GM18517 (cell line): Measurements from ENCODE around the gene PLCB1.
"Not testable (repeated sequence)": the region's sequence is repeated elsewhere in the genome, so short reads cannot be mapped to it uniquely, and the experiment has no call there.

Experiments
- ATAC-seq: cut with Tn5 transposase; IDR thresholded peaks from one replicate; pipeline ENCODE4 v1.9.1; 2021; ENCODE audit warnings: mild to moderate bottlenecking, moderate library complexity; ENCODE audit not compliant: unreplicated experiment

Gene PLCB1

GRCh38 chr20:8432435-8433148 lies 300.5 kb downstream of the PLCB1 start:
- no peak for ATAC-seq

- no peak for ATAC-seq
These were observed 301.2 kb downstream of the PLCB1 start for GRCh38 chr20:8433291-8433690.

DNA sequence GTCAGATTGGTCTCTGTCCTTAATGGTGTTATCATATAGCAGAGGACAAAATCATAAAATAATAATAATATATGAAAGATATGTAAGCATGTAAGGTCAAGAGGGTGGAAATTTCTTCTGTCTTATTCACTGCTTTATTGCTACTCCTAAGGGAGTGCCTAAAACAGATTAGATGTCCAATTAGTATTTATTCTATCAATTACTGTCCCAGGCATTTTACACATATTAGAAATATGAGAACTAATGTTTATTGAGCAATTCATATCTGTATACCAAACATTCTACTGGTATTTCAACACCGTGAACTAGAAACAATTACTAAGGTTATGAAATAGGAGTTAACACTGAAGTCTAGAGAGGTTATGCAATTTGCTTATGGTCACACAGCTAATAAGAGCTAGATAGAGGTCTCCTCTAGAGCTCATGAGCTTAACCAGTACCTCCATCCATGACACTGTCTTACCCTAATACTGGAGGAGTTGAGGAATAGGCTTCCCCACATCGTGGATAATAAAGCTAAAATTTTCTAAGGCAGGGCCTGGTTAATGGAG lies 302.3 kb downstream of the PLCB1 start:
- ATAC-seq = no peak

DNA sequence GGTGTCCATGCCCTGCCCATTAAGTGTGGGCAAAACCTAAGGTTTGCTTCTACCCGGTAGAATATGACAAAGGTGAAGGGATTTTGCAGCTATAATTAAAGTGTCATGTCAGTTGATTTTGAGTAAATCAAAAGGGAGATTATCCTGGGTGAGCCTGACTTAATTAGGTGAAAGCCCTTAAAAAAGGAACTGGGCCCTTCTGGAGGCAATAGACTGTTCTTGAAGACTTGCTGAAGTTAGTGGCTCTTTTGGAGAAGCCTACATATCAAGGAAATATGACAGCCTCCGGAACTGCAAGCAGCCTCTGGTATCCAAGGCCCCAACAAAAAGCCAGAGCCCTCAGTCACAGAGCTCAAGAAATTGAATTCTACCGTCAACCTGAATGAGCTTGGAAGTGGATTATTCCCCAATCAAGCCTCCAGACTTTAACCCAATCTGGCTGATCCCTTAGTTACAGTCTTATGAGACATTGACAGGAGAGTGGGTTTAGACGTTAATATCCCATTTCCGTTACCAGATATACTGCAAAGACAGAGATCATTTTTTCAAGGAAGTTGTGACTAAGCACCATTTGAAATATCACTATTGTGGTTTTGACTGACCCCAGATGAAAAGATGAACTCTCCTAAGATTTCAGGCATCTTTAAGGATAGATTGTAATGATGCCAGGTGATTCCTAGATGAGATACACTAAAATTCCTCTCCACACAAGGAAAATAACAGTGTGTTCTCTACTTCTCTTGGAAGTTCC lies 303.4 kb downstream of the PLCB1 start:
- no peak for ATAC-seq

DNA sequence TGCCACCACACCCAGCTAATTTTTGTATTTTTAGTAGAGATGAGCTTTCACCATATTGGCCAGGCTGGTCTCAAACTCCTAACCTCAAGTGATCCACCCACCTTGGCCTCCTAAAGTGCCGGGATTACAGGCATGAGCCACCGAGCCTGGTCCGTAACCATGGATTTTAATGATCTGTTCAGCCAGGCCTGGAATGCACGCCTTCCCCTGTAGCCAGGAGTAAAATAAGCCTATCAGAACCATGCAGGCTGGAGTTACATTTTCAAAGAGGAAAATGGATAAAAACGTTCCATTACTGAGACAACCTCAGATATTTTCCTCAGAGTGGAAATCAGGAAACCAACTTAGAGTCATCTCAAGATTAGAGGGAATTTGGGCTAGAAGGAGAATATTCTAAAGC lies 304.9 kb downstream of the PLCB1 start:
- ATAC-seq = not testable (repeated sequence)

GRCh38 chr20:8438748-8439147 lies 306.7 kb downstream of the PLCB1 start:
- no peak for ATAC-seq

GRCh38 chr20:8443464-8444072 lies 311.5 kb downstream of the PLCB1 start:
- no peak for ATAC-seq

DNA sequence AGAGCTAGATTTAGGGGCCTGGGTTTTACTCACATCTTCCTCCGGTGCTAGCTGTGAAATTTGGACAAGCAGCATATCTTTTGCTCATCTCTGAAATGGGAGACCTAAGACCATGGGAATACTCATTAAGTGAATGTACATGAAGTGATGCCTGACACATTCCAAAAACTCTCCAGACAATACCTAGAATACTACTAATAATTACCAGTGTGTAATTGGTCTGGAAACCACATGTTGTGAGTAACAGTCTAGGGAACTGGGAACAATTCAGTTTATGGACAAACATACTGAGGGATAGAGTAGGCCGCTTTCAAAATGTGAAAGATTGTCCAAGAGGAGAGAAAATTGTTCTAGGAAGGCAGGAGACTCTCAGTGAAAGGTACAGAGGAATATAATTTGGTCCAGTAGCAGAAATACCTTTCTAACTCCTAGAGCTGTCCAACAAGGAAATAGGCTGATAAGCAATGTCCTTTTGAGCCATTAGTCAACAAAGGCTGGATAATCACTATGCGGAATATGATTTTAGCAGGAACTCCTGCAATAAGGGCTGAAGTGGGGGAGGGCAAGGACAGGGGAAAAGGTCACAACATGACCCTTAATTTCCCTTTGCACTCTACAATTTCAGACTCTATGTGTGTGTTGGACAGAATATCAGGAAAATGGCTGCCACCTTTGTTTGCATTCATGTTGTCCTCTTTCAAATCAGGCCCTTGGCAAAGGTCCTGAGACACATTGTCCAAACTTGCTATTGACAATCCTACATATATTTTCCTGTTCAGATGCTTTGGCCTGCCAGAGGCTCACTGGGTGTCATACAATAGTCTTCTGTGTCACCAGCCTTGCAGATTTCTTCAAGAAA lies 315.4 kb downstream of the PLCB1 start:
- ATAC-seq = no peak

DNA sequence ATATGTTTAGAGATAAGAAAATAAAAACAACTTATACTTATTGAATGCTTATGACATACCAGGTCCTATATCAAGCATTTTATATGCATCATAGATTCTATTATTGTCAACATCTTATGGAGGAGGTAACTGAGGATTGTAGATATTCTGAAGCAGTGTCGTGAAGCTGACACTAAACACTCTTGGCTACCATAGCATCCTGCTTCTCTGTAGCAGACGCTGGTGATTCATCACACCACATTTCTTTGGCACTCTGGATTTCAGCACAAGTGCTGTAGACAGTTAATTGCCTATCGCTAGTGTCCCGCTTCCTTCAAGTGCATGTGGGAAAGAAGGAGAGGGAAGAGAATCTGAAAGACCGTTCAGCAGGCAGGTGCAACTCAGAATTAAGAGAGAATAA lies 317.1 kb downstream of the PLCB1 start:
- ATAC-seq = no peak

- ATAC-seq = peak; percentile 64
These were observed 322.2 kb downstream of the PLCB1 start for GRCh38 chr20:8454137-8454712.

- ATAC-seq = no peak
These were observed 324.7 kb downstream of the PLCB1 start for GRCh38 chr20:8456765-8457164.

DNA sequence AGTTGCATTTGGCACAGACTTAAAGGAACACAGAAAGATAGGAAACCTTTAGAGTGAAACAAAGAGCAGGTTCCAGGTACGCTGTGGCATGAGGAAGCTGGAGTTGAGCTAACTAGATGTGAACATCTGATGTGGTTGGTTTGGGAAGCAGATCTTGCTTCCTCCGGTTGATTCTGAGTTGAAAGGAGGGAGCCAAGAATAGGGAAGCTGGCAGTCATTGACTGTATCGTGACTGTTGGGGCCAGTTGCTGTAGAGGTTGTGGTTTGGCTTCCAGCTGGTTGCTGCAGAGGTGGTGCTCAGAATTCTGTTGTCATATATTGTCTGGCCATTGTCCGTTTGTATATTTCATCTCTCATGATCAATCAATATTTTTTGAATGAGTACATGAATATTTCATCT lies 325.9 kb downstream of the PLCB1 start:
- ATAC-seq = no peak

GRCh38 chr20:8461186-8461585 lies 329.1 kb downstream of the PLCB1 start:
- no peak for ATAC-seq

- no peak for ATAC-seq
These were observed 332.3 kb downstream of the PLCB1 start for GRCh38 chr20:8464368-8464767.

GRCh38 chr20:8466781-8467180 lies 334.7 kb downstream of the PLCB1 start:
- ATAC-seq = not testable (repeated sequence)

DNA sequence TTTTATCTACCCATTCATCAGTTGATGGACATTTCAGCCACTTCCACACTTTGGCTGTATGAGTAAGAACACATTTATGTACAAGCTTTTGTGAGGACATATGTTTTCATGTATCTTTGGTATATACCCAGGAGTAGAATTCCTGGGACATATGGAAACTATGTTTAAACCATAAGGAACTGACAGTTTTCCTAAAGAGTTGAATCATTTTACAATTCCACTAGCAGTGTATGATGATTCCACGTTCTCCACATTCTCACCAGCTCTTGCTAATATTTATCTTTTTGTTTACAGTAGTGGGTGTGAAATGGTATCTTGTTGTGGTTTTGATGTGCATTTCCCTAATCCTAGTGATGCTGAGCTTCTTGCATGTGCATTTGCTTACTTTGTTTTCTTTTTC lies 338.1 kb downstream of the PLCB1 start:
- ATAC-seq = no peak

- no peak for ATAC-seq
These were observed 339.4 kb downstream of the PLCB1 start for GRCh38 chr20:8471465-8471864.

DNA sequence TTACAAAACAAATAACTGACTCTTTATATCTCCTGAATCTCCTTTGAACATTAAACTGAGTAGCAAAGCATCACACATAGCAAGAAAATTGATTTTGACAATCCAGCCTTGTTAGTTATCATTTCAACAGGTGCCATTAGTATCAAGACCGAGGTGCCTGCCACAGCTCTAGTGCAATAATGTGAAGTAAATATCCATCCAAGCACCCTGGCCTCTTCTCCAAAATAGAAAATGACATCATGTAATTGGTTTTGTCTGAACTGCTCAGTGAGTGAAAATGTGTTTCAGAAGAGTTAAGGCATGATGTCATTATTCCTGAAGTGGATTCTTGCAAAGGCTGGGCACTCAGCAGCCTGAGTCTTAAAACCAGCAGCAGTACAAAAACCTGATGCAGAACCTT lies 341.4 kb downstream of the PLCB1 start:
- no peak for ATAC-seq

DNA sequence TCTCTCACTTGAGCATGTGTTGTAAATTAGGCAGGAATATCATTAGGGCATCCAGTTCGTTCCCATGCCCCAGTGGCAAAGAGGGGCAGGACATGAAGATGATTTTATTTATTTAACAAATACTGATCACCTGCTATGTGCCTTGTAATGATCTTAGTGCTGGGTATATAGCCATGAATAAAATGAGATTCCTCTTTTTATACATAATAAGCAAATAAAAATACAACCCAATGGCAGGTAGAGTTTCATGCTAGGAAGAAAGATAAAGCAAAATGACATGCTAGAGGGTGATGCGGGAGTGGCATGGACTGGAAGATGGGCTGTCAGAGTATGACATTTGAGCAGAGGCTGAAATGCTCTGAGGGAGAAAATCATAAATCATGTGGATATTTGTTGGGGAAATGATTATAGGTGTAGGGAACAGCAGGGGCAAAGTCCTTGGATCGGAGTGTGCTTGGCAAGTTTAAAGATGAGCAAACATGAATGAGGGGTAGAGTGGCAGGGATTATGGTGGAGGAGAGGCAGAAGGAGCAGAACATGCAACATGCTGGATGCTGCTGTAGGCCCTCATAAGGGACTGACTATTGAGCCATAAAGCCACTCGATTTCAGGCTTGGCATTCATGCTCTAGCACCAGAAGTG lies 342.1 kb downstream of the PLCB1 start:
- ATAC-seq = no peak

GRCh38 chr20:8476021-8476420 lies 344.0 kb downstream of the PLCB1 start:
- no peak for ATAC-seq
